8988T (cell line): ENCODE measurements around the gene ZIC1.

Experiments used
- DNase-seq: peaks from one replicate; pipeline ENCODE4 v3.0.0; 2011

ZIC1 gene

GRCh38 chr3:147397155-147397874 lies 11.8 kb upstream of the ZIC1 start:
- DNase-seq, result no peak

- DNase-seq, result no peak
These were observed 11.0 kb upstream of the ZIC1 start for GRCh38 chr3:147397875-147398812.

- DNase-seq, result no peak
These were observed 10.2 kb upstream of the ZIC1 start for GRCh38 chr3:147398813-147399534.

GRCh38 chr3:147400111-147400510 lies 9.1 kb upstream of the ZIC1 start:
- DNase-seq, result no peak

GRCh38 chr3:147400999-147401398 lies 8.2 kb upstream of the ZIC1 start:
- no peak for DNase-seq

- no peak for DNase-seq
These were observed 7.7 kb upstream of the ZIC1 start for GRCh38 chr3:147401421-147401820.

- DNase-seq, result no peak
These were observed 7.0 kb upstream of the ZIC1 start for GRCh38 chr3:147402159-147402558.

GRCh38 chr3:147403511-147403910 lies 5.7 kb upstream of the ZIC1 start:
- DNase-seq, result no peak

GRCh38 chr3:147404000-147404799 lies 5.0 kb upstream of the ZIC1 start:
- no peak for DNase-seq

- DNase-seq, result no peak
These were observed 4.3 kb upstream of the ZIC1 start for GRCh38 chr3:147404800-147405230.

- DNase-seq, result no peak
These were observed 3.7 kb upstream of the ZIC1 start for GRCh38 chr3:147405231-147406027.

GRCh38 chr3:147406028-147406931 lies 2.9 kb upstream of the ZIC1 start, which contains the start of gene ZIC4:
TSS of gene ZIC4 (minus strand) at chr3:147406543. CDS start at chr3:147402797, 3,746 bp downstream.
- DNase-seq, result no peak

GRCh38 chr3:147407114-147407497 lies 2.1 kb upstream of the ZIC1 start:
- no peak for DNase-seq

GRCh38 chr3:147407498-147408187 lies 1.5 kb upstream of the ZIC1 start:
- DNase-seq, result no peak

- DNase-seq, result no peak
These were observed 721 bp upstream of the ZIC1 start for GRCh38 chr3:147408188-147409100.

- no peak for DNase-seq
These were observed 956 bp downstream of the ZIC1 start for GRCh38 chr3:147410116-147410525.

- DNase-seq, result no peak
These were observed 1.5 kb downstream of the ZIC1 start for GRCh38 chr3:147410526-147411237.

GRCh38 chr3:147411238-147411814 lies 2.2 kb downstream of the ZIC1 start:
- no peak for DNase-seq
